Activated CD4-positive, alpha-beta memory T cell treated with anti-CD3 and anti-CD28 coated beads for 36 hours (primary cell): ENCODE measurements around the gene EDEM2. TPM values are rescaled to one million over a fixed set of nuclear protein-coding genes. Genes with fewer than 3 reads are reported as not detected.
"Not testable (repeated sequence)": the region's sequence is repeated elsewhere in the genome, so short reads cannot be mapped to it uniquely, and the experiment has no call there.

Experiments used
- CTCF ChIA-PET: fragments of 350-600 bp; sonication (Branson Sonifier 250); formaldehyde crosslinking; loops from one replicate; lab custom pipeline; 2021; ENCODE audit warnings: antibody characterized with exemption, inconsistent platforms; lab: Charles Lee
- POLR2A ChIA-PET: fragments of 350-600 bp; sonication (Branson Sonifier 250); formaldehyde crosslinking; loops from one replicate; lab custom pipeline; 2021; ENCODE audit warnings: antibody characterized with exemption; lab: Charles Lee
- DNase-seq: peaks from one replicate; pipeline ENCODE4 v3.0.0-alpha.2; 2020
- H3K27ac Mint-ChIP-seq: one replicate; pipeline ENCODE4 v1.8.0; 2021; ENCODE audit warnings: mixed read lengths
- H3K27me3 Mint-ChIP-seq: one replicate; pipeline ENCODE4 v1.8.0; 2021; ENCODE audit warnings: mixed read lengths
- H3K36me3 Mint-ChIP-seq: one replicate; pipeline ENCODE4 v1.8.0; 2021; ENCODE audit warnings: mixed read lengths
- H3K4me1 Mint-ChIP-seq: one replicate; pipeline ENCODE4 v1.8.0; 2021; ENCODE audit warnings: low read depth, mixed read lengths
- H3K4me3 Mint-ChIP-seq: one replicate; pipeline ENCODE4 v1.8.0; 2021; ENCODE audit warnings: mild to moderate bottlenecking, mixed read lengths
- H3K9me3 Mint-ChIP-seq: one replicate; pipeline ENCODE4 v1.8.0; 2021; ENCODE audit warnings: mixed read lengths
- intact Hi-C: fragments of 100-400 bp; cut with micrococcal nuclease; formaldehyde crosslinking; loops from one replicate; pipeline ENCODE4 v1.15.1; 2023
- total RNA-seq, 2 experiments: library from RNA; stranded (reverse); gene quantifications; one replicate each; pipeline ENCODE4 v1.2.3, GENCODE V29; 2021

The EDEM2 gene
- total RNA-seq, 2 experiments from 2014 or later = 17.3 to 19.9 TPM

DNA sequence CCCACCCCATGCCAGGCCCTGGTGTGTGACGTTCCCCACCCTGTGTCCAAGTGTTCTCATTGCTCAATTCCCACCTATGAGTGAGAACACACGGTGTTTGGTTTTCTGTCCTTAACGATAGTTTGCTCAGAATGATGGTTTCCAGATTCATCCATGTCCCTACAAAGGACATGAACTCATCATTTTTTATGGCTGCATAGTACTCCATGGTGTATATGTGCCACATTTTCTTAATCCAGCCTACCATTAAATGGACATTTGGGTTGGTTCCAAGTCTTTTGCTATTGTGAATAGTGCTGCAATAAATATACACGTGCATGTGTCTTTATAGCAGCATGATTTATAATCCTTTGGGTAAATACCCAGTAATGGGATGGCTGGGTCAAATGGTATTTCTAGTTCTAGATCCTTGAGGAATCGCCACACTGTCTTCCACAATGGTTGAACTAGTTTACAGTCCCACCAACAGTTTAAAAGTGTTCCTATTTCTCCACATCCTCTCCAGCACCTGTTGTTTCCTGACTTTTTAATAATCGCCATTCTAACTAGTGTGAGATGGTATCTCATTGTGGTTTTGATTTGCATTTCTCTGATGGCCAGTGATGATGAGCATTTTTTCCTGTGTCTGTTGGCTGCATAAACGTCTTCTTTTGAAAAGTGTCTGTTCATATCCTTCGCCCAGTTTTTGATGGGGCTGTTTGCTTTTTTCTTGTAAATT, 75.5 kb downstream of the EDEM2 start:
- H3K27ac Mint-ChIP-seq, CTCF ChIA-PET, H3K4me3 Mint-ChIP-seq, POLR2A ChIA-PET, DNase-seq, intact Hi-C loops, H3K27me3 Mint-ChIP-seq: not testable (repeated sequence)
- peaks cover 34% of the 10 kb centered on the region for H3K4me1 Mint-ChIP-seq
- H3K36me3 Mint-ChIP-seq = peaks cover 54% of the 10 kb centered on the region
- peaks cover 18% of the 10 kb centered on the region for H3K9me3 Mint-ChIP-seq

- DNase-seq = no peak
- no peaks in the 10 kb centered on the region for H3K9me3 Mint-ChIP-seq
- no peak overlapping the region for H3K4me3 Mint-ChIP-seq
- H3K36me3 Mint-ChIP-seq = peaks cover 33% of the 10 kb centered on the region
- ChIA-PET CTCF (interaction anchor here (1.7 kb wide), 1 partner anchor 30 kb away, joined by 7 read pairs; no protein-coding TSS in a partner anchor), POLR2A (no interaction called here)
- H3K27me3 Mint-ChIP-seq = no peaks in the 10 kb centered on the region
- intact Hi-C loops = no loop called here
- peaks cover 73% of the 10 kb centered on the region for H3K4me1 Mint-ChIP-seq
- H3K27ac Mint-ChIP-seq = no peak overlapping the region
These were observed 80.9 kb downstream of the EDEM2 start for GRCh38 chr20:35066194-35066593.

Other genes with a start within 250 kb of the EDEM2 start
- 10 to 100 TPM; 67.7 to 72.2 TPM for gene GSS, start 191.5 kb downstream of the EDEM2 start, total RNA-seq
- under 1 TPM; 0.50 to 0.61 TPM for gene MYH7B, start 191.5 kb downstream of the EDEM2 start, total RNA-seq
- 10 to 100 TPM; 45.8 to 48.3 TPM for gene TRPC4AP, start 54.5 kb downstream of the EDEM2 start, total RNA-seq
- 1 to 10 TPM; 1.0 to 1.1 TPM for gene PROCR, start 24.7 kb upstream of the EDEM2 start, total RNA-seq
- not detected for gene MMP24, start 79.4 kb upstream of the EDEM2 start, total RNA-seq
- gene MMP24OS, start 130.8 kb upstream of the EDEM2 start, total RNA-seq = 10 to 100 TPM; 35.0 to 38.1 TPM
- gene EIF6, start 137.4 kb upstream of the EDEM2 start, total RNA-seq = 100 to 1,000 TPM; 115 to 120 TPM
- gene FAM83C, start 145.1 kb upstream of the EDEM2 start, total RNA-seq = not detected